SK-N-SH treated with all-trans-retinoic acid at 6 μM for 48 hours (cell line): ENCODE measurements around the gene PARD3B.

Source experiments
- ATAC-seq: fragments of 200-7000 bp; cut with Tn5 transposase; 3 replicates; pipeline ENCODE4 v1.9.1; 2020; ENCODE audit warnings: mild to moderate bottlenecking, moderate library complexity
- ARNTL ChIP-seq: fragments of 450-650 bp; formaldehyde crosslinking; IDR thresholded peaks from 2 replicates; pipeline ENCODE4 v1.5.0; 2020; ENCODE audit warnings: low read depth, mild to moderate bottlenecking, moderate library complexity, borderline replicate concordance
- BACH2 ChIP-seq: fragments of 250-450 bp; sonication (Bioruptor Pico); IDR thresholded peaks from 2 replicates; pipeline ENCODE4 v1.9.0; 2021; ENCODE audit warnings: mild to moderate bottlenecking, borderline replicate concordance
- CSDC2 ChIP-seq: fragments of 250-450 bp; sonication (Bioruptor Pico); IDR thresholded peaks from 2 replicates; pipeline ENCODE4 v1.5.0; 2020; ENCODE audit warnings: mild to moderate bottlenecking, moderate library complexity
- ESRRG ChIP-seq: fragments of 250-450 bp; sonication (Bioruptor Pico); IDR thresholded peaks from 2 replicates; pipeline ENCODE4 v1.6.1; 2021; ENCODE audit warnings: mild to moderate bottlenecking
- GLIS3 ChIP-seq: fragments of 250-450 bp; sonication (Bioruptor Pico); IDR thresholded peaks from 2 replicates; pipeline ENCODE4 v1.5.0; 2020; ENCODE audit warnings: mild to moderate bottlenecking, moderate library complexity
- ISL1 ChIP-seq: fragments of 250-450 bp; sonication (Bioruptor Pico); IDR thresholded peaks from 2 replicates; pipeline ENCODE4 v2.1.2; 2022; ENCODE audit warnings: mild to moderate bottlenecking, moderate library complexity
- PATZ1 ChIP-seq: fragments of 250-450 bp; sonication (Bioruptor Pico); IDR thresholded peaks from 2 replicates; pipeline ENCODE4 v1.8.0; 2020; ENCODE audit warnings: mild to moderate bottlenecking, moderate library complexity, borderline replicate concordance
- PPARA ChIP-seq: fragments of 250-450 bp; sonication (Bioruptor Pico); IDR thresholded peaks from 2 replicates; pipeline ENCODE4 v1.5.0; 2020; ENCODE audit warnings: mild to moderate bottlenecking, borderline replicate concordance
- RARB ChIP-seq: fragments of 250-450 bp; sonication (Bioruptor Pico); IDR thresholded peaks from 2 replicates; pipeline ENCODE4 v1.8.0; 2021; ENCODE audit warnings: mild to moderate bottlenecking, moderate library complexity
- TCF4 ChIP-seq: fragments of 250-450 bp; sonication (Bioruptor Pico); IDR thresholded peaks from 2 replicates; pipeline ENCODE4 v1.8.0; 2021; ENCODE audit warnings: mild to moderate bottlenecking, moderate library complexity, borderline replicate concordance
- TOX ChIP-seq: fragments of 250-450 bp; sonication (Bioruptor Pico); IDR thresholded peaks from 2 replicates; pipeline ENCODE4 v1.8.0; 2021; ENCODE audit warnings: mild to moderate bottlenecking, moderate library complexity, borderline replicate concordance
- ZC3H10 ChIP-seq: fragments of 250-450 bp; sonication (Bioruptor Pico); IDR thresholded peaks from 2 replicates; pipeline ENCODE4 v1.5.1; 2021; ENCODE audit warnings: mild to moderate bottlenecking, moderate library complexity
- ZFP3 ChIP-seq: fragments of 250-450 bp; sonication (Bioruptor Pico); IDR thresholded peaks from 2 replicates; pipeline ENCODE4 v1.5.0; 2020; ENCODE audit warnings: mild to moderate bottlenecking, moderate library complexity
- ZFP30 ChIP-seq: fragments of 450-650 bp; formaldehyde crosslinking; IDR thresholded peaks from 2 replicates; pipeline ENCODE4 v1.5.0; 2022; ENCODE audit warnings: mild to moderate bottlenecking, moderate library complexity
- ZNF565 ChIP-seq: fragments of 450-650 bp; formaldehyde crosslinking; conservative IDR thresholded peaks from 2 replicates; pipeline ENCODE4 v1.5.0; 2020; ENCODE audit warnings: low read depth, mild to moderate bottlenecking, moderate library complexity
- ZNF8 ChIP-seq: fragments of 450-650 bp; formaldehyde crosslinking; IDR thresholded peaks from 2 replicates; pipeline ENCODE4 v1.5.0; 2020; ENCODE audit warnings: mild to moderate bottlenecking, moderate library complexity
- TF ChIP-seq, protein P1 (sequence below): fragments of 250-450 bp; sonication (Bioruptor Pico); IDR thresholded peaks from 2 replicates; pipeline ENCODE4 v1.5.0; 2020; ENCODE audit warnings: mild to moderate bottlenecking, moderate library complexity
- TF ChIP-seq, protein P2 (sequence below): fragments of 250-450 bp; sonication (Bioruptor Pico); IDR thresholded peaks from 2 replicates; pipeline ENCODE4 v1.8.0; 2021; ENCODE audit warnings: low read depth, mild to moderate bottlenecking, moderate library complexity, borderline replicate concordance

The PARD3B gene

GRCh38 chr2:204514439-204514838 lies 30.8 kb upstream of the PARD3B start:
- no peak for TF ChIP-seq ESRRG (CRISPR knock-in tag)
- TF ChIP-seq CSDC2 (CRISPR knock-in tag) = no peak
- TF ChIP-seq, protein P1, sequence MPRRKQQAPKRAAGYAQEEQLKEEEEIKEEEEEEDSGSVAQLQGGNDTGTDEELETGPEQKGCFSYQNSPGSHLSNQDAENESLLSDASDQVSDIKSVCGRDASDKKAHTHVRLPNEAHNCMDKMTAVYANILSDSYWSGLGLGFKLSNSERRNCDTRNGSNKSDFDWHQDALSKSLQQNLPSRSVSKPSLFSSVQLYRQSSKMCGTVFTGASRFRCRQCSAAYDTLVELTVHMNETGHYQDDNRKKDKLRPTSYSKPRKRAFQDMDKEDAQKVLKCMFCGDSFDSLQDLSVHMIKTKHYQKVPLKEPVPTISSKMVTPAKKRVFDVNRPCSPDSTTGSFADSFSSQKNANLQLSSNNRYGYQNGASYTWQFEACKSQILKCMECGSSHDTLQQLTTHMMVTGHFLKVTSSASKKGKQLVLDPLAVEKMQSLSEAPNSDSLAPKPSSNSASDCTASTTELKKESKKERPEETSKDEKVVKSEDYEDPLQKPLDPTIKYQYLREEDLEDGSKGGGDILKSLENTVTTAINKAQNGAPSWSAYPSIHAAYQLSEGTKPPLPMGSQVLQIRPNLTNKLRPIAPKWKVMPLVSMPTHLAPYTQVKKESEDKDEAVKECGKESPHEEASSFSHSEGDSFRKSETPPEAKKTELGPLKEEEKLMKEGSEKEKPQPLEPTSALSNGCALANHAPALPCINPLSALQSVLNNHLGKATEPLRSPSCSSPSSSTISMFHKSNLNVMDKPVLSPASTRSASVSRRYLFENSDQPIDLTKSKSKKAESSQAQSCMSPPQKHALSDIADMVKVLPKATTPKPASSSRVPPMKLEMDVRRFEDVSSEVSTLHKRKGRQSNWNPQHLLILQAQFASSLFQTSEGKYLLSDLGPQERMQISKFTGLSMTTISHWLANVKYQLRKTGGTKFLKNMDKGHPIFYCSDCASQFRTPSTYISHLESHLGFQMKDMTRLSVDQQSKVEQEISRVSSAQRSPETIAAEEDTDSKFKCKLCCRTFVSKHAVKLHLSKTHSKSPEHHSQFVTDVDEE = no peak
- no peak for TF ChIP-seq GLIS3 (CRISPR knock-in tag)
- TF ChIP-seq ISL1 (CRISPR knock-in tag) = no peak
- no peak for TF ChIP-seq ZFP3 (CRISPR knock-in tag)
- TF ChIP-seq, protein P2, sequence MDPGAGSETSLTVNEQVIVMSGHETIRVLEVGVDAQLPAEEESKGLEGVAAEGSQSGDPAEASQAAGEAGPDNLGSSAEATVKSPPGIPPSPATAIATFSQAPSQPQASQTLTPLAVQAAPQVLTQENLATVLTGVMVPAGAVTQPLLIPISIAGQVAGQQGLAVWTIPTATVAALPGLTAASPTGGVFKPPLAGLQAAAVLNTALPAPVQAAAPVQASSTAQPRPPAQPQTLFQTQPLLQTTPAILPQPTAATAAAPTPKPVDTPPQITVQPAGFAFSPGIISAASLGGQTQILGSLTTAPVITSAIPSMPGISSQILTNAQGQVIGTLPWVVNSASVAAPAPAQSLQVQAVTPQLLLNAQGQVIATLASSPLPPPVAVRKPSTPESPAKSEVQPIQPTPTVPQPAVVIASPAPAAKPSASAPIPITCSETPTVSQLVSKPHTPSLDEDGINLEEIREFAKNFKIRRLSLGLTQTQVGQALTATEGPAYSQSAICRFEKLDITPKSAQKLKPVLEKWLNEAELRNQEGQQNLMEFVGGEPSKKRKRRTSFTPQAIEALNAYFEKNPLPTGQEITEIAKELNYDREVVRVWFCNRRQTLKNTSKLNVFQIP (CRISPR knock-in tag) = no peak
- no peak for TF ChIP-seq ZNF8
- no peak for TF ChIP-seq TCF4 (CRISPR knock-in tag)
- ATAC-seq = no peak

- no peak for TF ChIP-seq CSDC2 (CRISPR knock-in tag)
- no peak for TF ChIP-seq GLIS3 (CRISPR knock-in tag)
- no peak for ATAC-seq
These were observed 29.9 kb upstream of the PARD3B start for GRCh38 chr2:204515416-204515815.

DNA sequence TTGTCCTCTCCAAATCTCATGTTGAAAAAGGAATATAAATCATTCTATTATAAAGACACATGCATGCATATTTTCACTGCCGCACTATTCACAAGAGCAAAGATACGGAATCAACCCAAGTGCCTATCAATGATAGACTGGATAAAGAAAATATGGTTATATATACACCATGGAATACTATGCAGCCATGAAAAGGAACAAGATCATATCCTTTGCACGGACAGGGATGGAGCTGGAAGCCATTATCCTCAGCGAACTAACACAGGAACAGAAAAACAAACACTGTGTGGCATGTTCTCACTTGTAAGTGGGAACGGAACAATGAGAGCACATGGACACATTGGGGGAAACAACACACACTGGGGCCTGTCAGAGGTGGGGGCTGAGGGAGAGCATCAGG lies 28.1 kb upstream of the PARD3B start:
- TF ChIP-seq ESRRG (CRISPR knock-in tag) = no peak
- TF ChIP-seq PATZ1 (CRISPR knock-in tag) = no peak
- TF ChIP-seq BACH2 (CRISPR knock-in tag) = no peak
- no peak for TF ChIP-seq ZC3H10 (CRISPR knock-in tag)
- TF ChIP-seq, protein P1 = no peak
- no peak for TF ChIP-seq RARB
- no peak for TF ChIP-seq TCF4 (CRISPR knock-in tag)
- TF ChIP-seq ZFP3 (CRISPR knock-in tag) = no peak
- no peak for TF ChIP-seq CSDC2 (CRISPR knock-in tag)
- TF ChIP-seq, all 23 proteins: peak for 0
- ATAC-seq = no peak

GRCh38 chr2:204529795-204530463 lies 15.3 kb upstream of the PARD3B start:
- no peak for ATAC-seq
- TF ChIP-seq GLIS3 (CRISPR knock-in tag) = no peak
- no peak for TF ChIP-seq ZFP3 (CRISPR knock-in tag)
- TF ChIP-seq, protein P1 = no peak
- no peak for TF ChIP-seq ISL1 (CRISPR knock-in tag)
- TF ChIP-seq ZC3H10 (CRISPR knock-in tag) = no peak
- TF ChIP-seq RARB = no peak
- TF ChIP-seq PATZ1 (CRISPR knock-in tag) = no peak
- no peak for TF ChIP-seq ZFP30 (CRISPR knock-in tag)
- no peak for TF ChIP-seq TOX
- TF ChIP-seq ZNF565 (CRISPR knock-in tag) = no peak
- no peak for TF ChIP-seq PPARA (CRISPR knock-in tag)
- no peak for TF ChIP-seq ARNTL
- TF ChIP-seq ESRRG (CRISPR knock-in tag) = no peak
